Tibial nerve (tissue), 4 donors: Measurements from ENCODE around the gene RNF113B.

Experiments used
- CTCF ChIP-seq, 5 experiments: fragments of 200-600 bp in 3 of 5; fragments of 450-650 bp in 2 of 5; sonication (generic) in 3 of 5; IDR thresholded peaks; one replicate each; pipeline ENCODE4 v1.5.1; 2016 to 2019; ENCODE audit warnings: antibody characterized with exemption in 5 of 5, mild to moderate bottlenecking in 3 of 5, moderate library complexity in 2 of 5
- EP300 ChIP-seq, 2 donors: sonication (generic); formaldehyde crosslinking; IDR thresholded peaks; one replicate each; pipeline ENCODE4 v1.6.1; 2017; ENCODE audit warnings: antibody characterized with exemption in 2 of 2, mild to moderate bottlenecking in 1 of 2
- POLR2A ChIP-seq, 2 donors: fragments of 450-650 bp; IDR thresholded peaks; one replicate each; pipeline ENCODE4 v1.6.1; 2017; ENCODE audit warnings: antibody characterized with exemption in 2 of 2, mild to moderate bottlenecking in 2 of 2, moderate library complexity in 2 of 2

- TF ChIP-seq CTCF (IDR thresholded peaks at IDR 0.05) (no peak), POLR2A (IDR thresholded peaks at IDR 0.05) (no peak), EP300 (IDR thresholded peaks at IDR 0.05) (no peak)
Observed at GRCh38 chr13:98158172-98158899, 18.7 kb downstream of the RNF113B start.
